Kidney capillary endothelial cell (primary cell): ENCODE results near the gene NTF3.
"Not testable (repeated sequence)": the region's sequence is repeated elsewhere in the genome, so short reads cannot be mapped to it uniquely, and the experiment has no call there.

Experiments
- DNase-seq: peaks from one replicate; pipeline ENCODE4 v3.0.0-alpha.2; 2018; ENCODE audit warnings: low spot score

NTF3 gene

GRCh38 chr12:5534426-5535199 is 102.7 kb downstream of the NTF3 start:
- DNase-seq, result no peak

- no peak for DNase-seq
These were observed 103.6 kb downstream of the NTF3 start for GRCh38 chr12:5535541-5535940.

GRCh38 chr12:5537026-5537615 is 105.2 kb downstream of the NTF3 start:
- not testable (repeated sequence) for DNase-seq

GRCh38 chr12:5537771-5538170 is 105.9 kb downstream of the NTF3 start:
- no peak for DNase-seq
